K562 (cell line): Measurements from ENCODE around the gene TRIM2.

Experiments
- CTCF ChIP-seq, 3 experiments: IDR thresholded peaks in 2 of 3; conservative IDR thresholded peaks in 1 of 3; 2 replicates each; pipeline ENCODE4 v1.5.1; 2011 to 2012; ENCODE audit warnings: low read length in 3 of 3, mild to moderate bottlenecking in 3 of 3, control low read depth in 2 of 3, improper control_type of control experiment in 1 of 3, inconsistent platforms in 1 of 3, low read depth in 1 of 3, mixed read lengths in 1 of 3, moderate library complexity in 1 of 3; ENCODE audit not compliant: insufficient read depth in 2 of 3
- EP300 ChIP-seq: IDR thresholded peaks from 2 replicates; pipeline ENCODE4 v1.6.1; 2012; ENCODE audit warnings: low read length, improper control_type of control experiment
- JUNB ChIP-seq: fragments of 450-650 bp; formaldehyde crosslinking; conservative IDR thresholded peaks from 2 replicates; pipeline ENCODE4 v1.4.0; 2020; ENCODE audit warnings: mild to moderate bottlenecking
- MAFK ChIP-seq: IDR thresholded peaks from 2 replicates; pipeline ENCODE4 v1.6.1; 2011; ENCODE audit warnings: low read length, improper control_type of control experiment
- NCOA1 ChIP-seq: fragments of 450-650 bp; IDR thresholded peaks from 2 replicates; pipeline ENCODE4 v1.6.1; 2016; ENCODE audit warnings: low read depth
- ZNF143 ChIP-seq: sonication (generic); formaldehyde crosslinking; IDR thresholded peaks from 2 replicates; pipeline ENCODE4 v1.9.0; 2022; ENCODE audit warnings: mild to moderate bottlenecking, missing genetic modification reagents
- ZNF274 ChIP-seq: IDR thresholded peaks from 2 replicates; pipeline ENCODE4 v1.6.1; 2011; ENCODE audit warnings: low read depth, mild to moderate bottlenecking, low read length, moderate library complexity, borderline replicate concordance
- TF ChIP-seq, protein P1 (sequence below): fragments of 250-450 bp; sonication (Bioruptor Pico); IDR thresholded peaks from 2 replicates; pipeline ENCODE4 v1.8.0; 2021; ENCODE audit warnings: borderline replicate concordance, mild to moderate bottlenecking, moderate library complexity; ENCODE audit not compliant: poor library complexity, severe bottlenecking

- TF ChIP-seq, protein P1, sequence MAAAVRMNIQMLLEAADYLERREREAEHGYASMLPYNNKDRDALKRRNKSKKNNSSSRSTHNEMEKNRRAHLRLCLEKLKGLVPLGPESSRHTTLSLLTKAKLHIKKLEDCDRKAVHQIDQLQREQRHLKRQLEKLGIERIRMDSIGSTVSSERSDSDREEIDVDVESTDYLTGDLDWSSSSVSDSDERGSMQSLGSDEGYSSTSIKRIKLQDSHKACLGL, result no peak
- TF ChIP-seq NCOA1 (no peak), MAFK (no peak), ZNF274 (no peak), JUNB (CRISPR knock-in tag) (no peak), CTCF (IDR thresholded peaks at IDR 0.05 in 2 of 3, conservative IDR thresholded peaks at IDR 0.05 in 1 of 3; ENCODE audit: insufficient read depth in 2 of 3, low read depth in 1 of 3, low read length in 3 of 3) (no peak), ZNF143 (CRISPR knock-in tag) (no peak), EP300 (no peak)
These were observed 171.1 kb downstream of the TRIM2 start for GRCh38 chr4:153375303-153375702.
